Caco-2 (cell line): Measurements from ENCODE around the gene NHEJ1. TPM values are rescaled to one million over a fixed set of nuclear protein-coding genes. Genes with fewer than 3 reads are reported as not detected.
A peak's percentile ranks its signal among the peaks of the same experiment; 100 is the strongest.

Source experiments
- BruUV-seq: library from RNA; stranded (reverse); fragments of 400-500 nt; replicated peaks from 2 replicates; lab custom pipeline; 2021; lab: Mats Ljungman, UMichigan
- CTCF ChIA-PET: fragments of 300-600 bp; sonication (Branson Sonifier 250); formaldehyde crosslinking; loops from one replicate; lab custom pipeline; 2022; ENCODE audit warnings: antibody characterized with exemption; lab: Charles Lee
- POLR2A ChIA-PET: fragments of 300-600 bp; sonication (Branson Sonifier 250); formaldehyde crosslinking; loops from one replicate; lab custom pipeline; 2022; ENCODE audit warnings: antibody characterized with exemption; lab: Charles Lee
- DNase-seq, 2 experiments: peaks; one replicate each; pipeline versions ENCODE4 v3.0.0 to v3.0.0-alpha.2; 2020 to 2022
- H3K27me3 ChIP-seq: replicated peaks from 2 replicates; pipeline ENCODE4 v1.6.0; 2011; ENCODE audit warnings: low read length; ENCODE audit not compliant: control insufficient read depth, insufficient read depth
- H3K36me3 ChIP-seq: 2 replicates; pipeline ENCODE4 v1.5.1; 2011; ENCODE audit warnings: low read length; ENCODE audit not compliant: control insufficient read depth, insufficient read depth
- H3K4me1 ChIP-seq: fragments of 250-450 bp; sonication (Bioruptor Pico); 2 replicates; pipeline ENCODE4 v1.5.1; 2020; ENCODE audit warnings: mild to moderate bottlenecking
- H3K4me3 ChIP-seq: 2 replicates; pipeline ENCODE4 v1.5.1; 2011; ENCODE audit warnings: low read depth, mild to moderate bottlenecking, control low read depth, low read length
- H3K9me3 ChIP-seq: fragments of 250-450 bp; sonication (Bioruptor Pico); 2 replicates; pipeline ENCODE4 v1.5.1; 2020; ENCODE audit warnings: mild to moderate bottlenecking, moderate library complexity
- H3K27ac Mint-ChIP-seq: one replicate; pipeline ENCODE4 v1.8.0; 2022; ENCODE audit warnings: mixed read lengths; ENCODE audit not compliant: unreplicated experiment
- H3K27me3 Mint-ChIP-seq: one replicate; pipeline ENCODE4 v1.8.0; 2022; ENCODE audit warnings: mixed read lengths; ENCODE audit not compliant: insufficient read depth, unreplicated experiment
- H3K36me3 Mint-ChIP-seq: one replicate; pipeline ENCODE4 v1.8.0; 2022; ENCODE audit warnings: mild to moderate bottlenecking, mixed read lengths; ENCODE audit not compliant: insufficient read depth, unreplicated experiment
- H3K4me1 Mint-ChIP-seq: one replicate; pipeline ENCODE4 v1.8.0; 2022; ENCODE audit warnings: low read depth, mixed read lengths; ENCODE audit not compliant: unreplicated experiment
- H3K4me3 Mint-ChIP-seq: one replicate; pipeline ENCODE4 v1.8.0; 2022; ENCODE audit warnings: mild to moderate bottlenecking, moderate library complexity, mixed read lengths; ENCODE audit not compliant: unreplicated experiment
- H3K9me3 Mint-ChIP-seq: one replicate; pipeline ENCODE4 v1.8.0; 2022; ENCODE audit warnings: mixed read lengths; ENCODE audit not compliant: unreplicated experiment
- intact Hi-C: fragments of 100-400 bp; cut with micrococcal nuclease; formaldehyde crosslinking; loops from one replicate; pipeline ENCODE4 v1.10.0; 2022; ENCODE audit not compliant: unreplicated experiment
- total RNA-seq: library from RNA; stranded (reverse); gene quantifications from 2 replicates; pipeline ENCODE4 v1.2.3, GENCODE V29; 2022
- TF ChIP-seq, protein P1 (sequence below), 2 experiments: fragments of 200-600 bp in 1 of 2; IDR thresholded peaks; 1 replicate in 1 of 2; 2 replicates in 1 of 2; pipeline versions ENCODE4 v1.5.1 to v1.8.0; 2011 to 2022; ENCODE audit warnings: antibody characterized with exemption in 1 of 2, control low read depth in 1 of 2, inconsistent platforms in 1 of 2, low read depth in 1 of 2, low read length in 1 of 2, mild to moderate bottlenecking in 1 of 2, moderate library complexity in 1 of 2; ENCODE audit not compliant: insufficient read depth in 1 of 2, severe bottlenecking in 1 of 2, unreplicated experiment in 1 of 2

NHEJ1 gene
- total RNA-seq, 1 experiment from 2014 or later, result 29.6 TPM

DNA sequence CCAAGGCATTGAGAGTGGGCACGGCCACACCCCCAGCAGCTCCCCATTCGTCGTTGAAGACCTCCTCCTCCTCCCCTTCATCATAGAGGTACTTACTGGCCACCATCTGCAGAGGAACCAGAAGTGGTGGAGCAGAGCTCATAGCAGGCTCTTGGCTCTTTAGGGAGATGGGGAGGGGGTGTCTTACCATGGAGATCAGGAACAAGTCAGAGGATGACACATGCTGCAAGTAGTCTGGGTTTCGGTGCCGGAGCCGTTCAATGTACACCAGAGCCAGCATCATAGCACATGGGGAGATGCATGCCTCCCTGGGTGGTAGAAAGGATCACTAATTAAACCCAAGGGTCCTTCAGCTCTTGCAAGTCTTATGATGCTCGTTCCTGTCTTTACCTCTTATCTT is 14.2 kb upstream of the NHEJ1 start:
- intact Hi-C loops, result loop anchor here (5.0 kb wide), 1 partner anchor 102 kb away; the partner anchor contains the start of gene DNAJB2
- ChIA-PET CTCF (no interaction called here), POLR2A (no interaction called here)
- H3K4me3 ChIP-seq, result no peak overlapping the region
- Mint-ChIP-seq H3K27me3 (no peaks in the 10 kb centered on the region), H3K4me1 (peaks cover 28% of the 10 kb centered on the region), H3K9me3 (no peaks in the 10 kb centered on the region), H3K27ac (no peak overlapping the region), H3K36me3 (peaks cover 38% of the 10 kb centered on the region), H3K4me3 (peak overlapping the region; percentile 9)
- BruUV-seq, result no TSS peak
- DNase-seq, result no peak
- no peaks in the 10 kb centered on the region; the same call in 1 of the 2 replicates for H3K27me3 ChIP-seq
- peaks cover 27% of the 10 kb centered on the region for H3K4me1 ChIP-seq
- H3K9me3 ChIP-seq, result no peaks in the 10 kb centered on the region
- TF ChIP-seq, protein P1, sequence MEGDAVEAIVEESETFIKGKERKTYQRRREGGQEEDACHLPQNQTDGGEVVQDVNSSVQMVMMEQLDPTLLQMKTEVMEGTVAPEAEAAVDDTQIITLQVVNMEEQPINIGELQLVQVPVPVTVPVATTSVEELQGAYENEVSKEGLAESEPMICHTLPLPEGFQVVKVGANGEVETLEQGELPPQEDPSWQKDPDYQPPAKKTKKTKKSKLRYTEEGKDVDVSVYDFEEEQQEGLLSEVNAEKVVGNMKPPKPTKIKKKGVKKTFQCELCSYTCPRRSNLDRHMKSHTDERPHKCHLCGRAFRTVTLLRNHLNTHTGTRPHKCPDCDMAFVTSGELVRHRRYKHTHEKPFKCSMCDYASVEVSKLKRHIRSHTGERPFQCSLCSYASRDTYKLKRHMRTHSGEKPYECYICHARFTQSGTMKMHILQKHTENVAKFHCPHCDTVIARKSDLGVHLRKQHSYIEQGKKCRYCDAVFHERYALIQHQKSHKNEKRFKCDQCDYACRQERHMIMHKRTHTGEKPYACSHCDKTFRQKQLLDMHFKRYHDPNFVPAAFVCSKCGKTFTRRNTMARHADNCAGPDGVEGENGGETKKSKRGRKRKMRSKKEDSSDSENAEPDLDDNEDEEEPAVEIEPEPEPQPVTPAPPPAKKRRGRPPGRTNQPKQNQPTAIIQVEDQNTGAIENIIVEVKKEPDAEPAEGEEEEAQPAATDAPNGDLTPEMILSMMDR (IDR thresholded peaks at IDR 0.05; ENCODE audit: insufficient read depth in 1 of 2, low read depth in 1 of 2, low read length in 1 of 2, severe bottlenecking in 1 of 2, unreplicated experiment in 1 of 2), result no peak
- peaks cover 15% of the 10 kb centered on the region for H3K36me3 ChIP-seq

DNA sequence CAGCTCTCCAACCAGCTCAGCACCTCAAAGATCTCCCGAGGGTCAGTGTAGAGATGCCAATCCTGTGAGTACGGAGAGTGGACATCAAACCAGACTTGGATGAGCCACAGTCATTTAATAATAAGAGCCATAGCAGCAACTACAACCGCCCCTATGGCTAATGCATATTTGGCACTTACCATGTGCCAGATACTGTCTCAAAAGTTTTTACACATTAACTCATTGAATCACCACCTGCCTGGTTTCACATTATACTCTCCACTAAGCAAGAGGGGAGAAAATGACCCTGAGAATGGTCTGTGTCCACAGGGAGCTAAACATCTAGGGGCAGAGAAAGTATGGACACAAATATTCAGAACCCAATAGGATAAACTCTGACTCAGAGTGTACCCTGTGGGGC is 13.5 kb upstream of the NHEJ1 start:
- no peak overlapping the region for H3K27ac Mint-ChIP-seq
- Histone ChIP-seq H3K27me3 (no peaks in the 10 kb centered on the region; the same call in 1 of the 2 replicates), H3K36me3 (peaks cover 12% of the 10 kb centered on the region), H3K4me3 (no peak overlapping the region), H3K4me1 (peaks cover 25% of the 10 kb centered on the region), H3K9me3 (no peaks in the 10 kb centered on the region)
- intact Hi-C loops, result no loop called here
- peak overlapping the region; percentile 9 for H3K4me3 Mint-ChIP-seq
- no peaks in the 10 kb centered on the region for H3K27me3 Mint-ChIP-seq
- DNase-seq, result no peak
- peaks cover 33% of the 10 kb centered on the region for H3K4me1 Mint-ChIP-seq
- no TSS peak for BruUV-seq
- POLR2A ChIA-PET, result no interaction called here
- peaks cover 38% of the 10 kb centered on the region for H3K36me3 Mint-ChIP-seq
- CTCF ChIA-PET, result no interaction called here
- H3K9me3 Mint-ChIP-seq, result no peaks in the 10 kb centered on the region
- TF ChIP-seq, protein P1 (IDR thresholded peaks at IDR 0.05; ENCODE audit: insufficient read depth in 1 of 2, low read depth in 1 of 2, low read length in 1 of 2, severe bottlenecking in 1 of 2, unreplicated experiment in 1 of 2), result no peak

- Mint-ChIP-seq H3K27me3 (no peaks in the 10 kb centered on the region), H3K4me3 (no peak overlapping the region), H3K27ac (no peak overlapping the region), H3K36me3 (peaks cover 31% of the 10 kb centered on the region), H3K4me1 (peaks cover 28% of the 10 kb centered on the region), H3K9me3 (no peaks in the 10 kb centered on the region)
- POLR2A ChIA-PET, result no interaction called here
- BruUV-seq, result no TSS peak
- peaks cover 12% of the 10 kb centered on the region for H3K36me3 ChIP-seq
- CTCF ChIA-PET, result interaction anchor here (1.1 kb wide), 1 partner anchor 143 kb away, joined by 3 read pairs; no protein-coding TSS in a partner anchor
- DNase-seq, result no peak
- no peak overlapping the region for H3K4me3 ChIP-seq
- TF ChIP-seq, protein P1 (IDR thresholded peaks at IDR 0.05; ENCODE audit: insufficient read depth in 1 of 2, low read depth in 1 of 2, low read length in 1 of 2, severe bottlenecking in 1 of 2, unreplicated experiment in 1 of 2), result no peak
- H3K4me1 ChIP-seq, result peaks cover 21% of the 10 kb centered on the region
- no peaks in the 10 kb centered on the region for H3K9me3 ChIP-seq
- intact Hi-C loops, result no loop called here
- no peaks in the 10 kb centered on the region for H3K27me3 ChIP-seq
Observed at GRCh38 chr2:219173176-219173575, 12.6 kb upstream of the NHEJ1 start.
